NCI-H345 (cell line): ENCODE results near the gene RAB3A.
"Not testable (repeated sequence)": the region's sequence is repeated elsewhere in the genome, so short reads cannot be mapped to it uniquely, and the experiment has no call there.

Source experiments
- DNase-seq: peaks from one replicate; lab custom pipeline; 2025; lab: John Stamatoyannopoulos, UW

The RAB3A gene

DNA sequence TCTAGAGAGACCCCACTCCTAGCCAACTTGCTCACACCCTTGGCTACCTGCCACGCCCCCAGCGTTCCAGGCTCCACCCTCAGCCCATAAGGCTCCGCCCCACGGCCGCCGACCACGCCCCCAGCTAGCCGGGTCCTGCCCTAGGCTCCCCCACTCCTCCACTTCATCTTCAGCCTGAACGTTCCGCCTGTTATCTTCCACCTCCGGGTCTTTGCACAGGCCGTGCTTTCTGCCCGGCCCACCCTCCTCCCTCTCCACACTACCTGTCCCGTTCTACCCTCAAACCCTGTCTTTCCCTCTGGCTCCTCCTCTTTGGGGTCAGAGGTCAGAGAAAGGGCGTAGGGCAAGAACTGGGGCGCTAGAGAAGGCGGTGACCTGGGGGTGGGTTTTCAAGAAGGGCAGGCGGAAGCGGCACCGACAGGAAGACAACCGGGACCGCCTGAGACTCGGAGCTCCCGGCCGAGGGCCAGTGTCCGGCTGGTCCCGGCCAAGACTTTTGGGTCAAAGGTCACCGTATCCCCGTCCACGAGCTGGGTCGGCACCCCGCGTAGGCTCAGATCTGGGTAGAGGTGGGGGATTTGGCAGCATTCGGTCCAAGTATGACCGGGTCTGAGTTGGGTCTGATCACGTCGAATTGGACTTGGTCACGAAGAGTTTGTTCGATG lies 20.1 kb upstream of the RAB3A start:
- peak; percentile 8 for DNase-seq

DNA sequence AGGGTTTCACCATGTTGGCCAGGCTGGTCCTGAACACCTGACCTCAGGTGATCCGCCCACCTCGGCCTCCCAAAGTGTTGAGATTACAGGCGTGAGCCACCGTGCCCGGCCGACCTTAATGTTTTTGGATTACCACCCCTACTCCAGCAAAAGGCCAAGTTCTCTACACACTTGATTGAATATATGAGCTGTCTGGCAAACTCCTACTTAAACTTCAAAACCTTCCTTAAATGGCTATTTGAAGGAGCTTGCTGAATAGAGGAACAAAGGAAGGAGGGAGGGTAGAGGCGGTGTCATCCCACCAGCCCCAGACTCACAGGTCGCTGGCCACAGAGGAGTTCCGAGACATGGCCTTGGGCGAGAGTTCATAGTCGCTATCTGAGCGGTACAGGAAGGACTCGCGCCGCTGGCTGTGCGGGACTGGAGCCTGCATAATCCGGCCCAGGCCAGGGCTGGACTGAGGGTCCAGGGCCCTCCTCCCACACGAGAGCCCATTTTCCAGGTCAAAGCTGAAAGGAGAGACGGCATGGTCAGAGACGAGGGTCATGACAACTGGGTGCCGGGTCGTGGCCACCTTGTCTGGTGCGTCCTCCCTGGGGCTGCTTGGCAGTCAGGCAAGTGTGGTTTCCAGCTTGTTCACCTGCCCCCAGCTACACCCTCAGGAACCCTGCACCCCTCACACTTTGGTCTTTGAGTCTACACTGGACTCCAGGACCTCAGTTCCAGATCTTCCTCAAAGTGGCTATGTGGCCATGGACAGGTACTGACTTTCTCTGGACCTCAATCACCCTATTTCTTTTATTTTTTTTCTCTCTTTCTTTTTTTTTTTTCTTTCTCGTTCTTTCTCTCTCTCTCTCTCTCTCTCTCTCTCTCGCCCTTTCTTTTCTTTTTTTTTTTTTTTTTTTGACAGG lies 18.2 kb upstream of the RAB3A start:
- no peak for DNase-seq

DNA sequence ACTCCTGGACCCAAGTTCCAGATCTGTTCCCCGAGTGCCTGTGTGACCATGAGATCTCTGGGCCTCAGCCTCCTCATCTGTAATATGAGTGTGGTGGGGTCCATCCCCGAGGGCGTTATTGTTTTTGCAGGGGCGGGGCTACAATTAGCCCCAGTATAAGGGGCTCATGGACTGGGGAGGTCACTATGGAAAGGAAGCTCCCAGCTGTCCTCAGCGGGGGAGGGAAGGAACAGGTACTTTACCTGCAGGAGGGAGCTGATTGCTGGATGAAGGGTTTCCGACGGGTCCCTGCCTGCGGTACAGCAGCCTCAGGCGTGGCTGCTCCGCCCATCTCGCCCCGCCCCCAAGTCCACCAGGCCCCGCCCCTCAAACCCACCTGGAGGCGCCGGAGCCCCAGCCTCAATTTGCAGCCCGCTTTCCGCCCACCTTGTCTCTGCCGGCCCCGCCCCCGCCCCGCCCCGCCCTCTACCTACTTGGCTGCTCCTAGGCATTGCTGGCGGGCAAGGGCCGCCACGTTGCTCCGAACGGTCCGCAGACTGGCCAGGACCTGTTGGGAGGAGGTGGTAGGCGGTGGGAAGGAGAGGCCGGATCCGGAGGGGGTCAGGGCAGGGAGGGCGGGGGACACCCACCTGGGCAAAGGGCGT lies 16.9 kb upstream of the RAB3A start:
- peak; percentile 26 for DNase-seq

DNA sequence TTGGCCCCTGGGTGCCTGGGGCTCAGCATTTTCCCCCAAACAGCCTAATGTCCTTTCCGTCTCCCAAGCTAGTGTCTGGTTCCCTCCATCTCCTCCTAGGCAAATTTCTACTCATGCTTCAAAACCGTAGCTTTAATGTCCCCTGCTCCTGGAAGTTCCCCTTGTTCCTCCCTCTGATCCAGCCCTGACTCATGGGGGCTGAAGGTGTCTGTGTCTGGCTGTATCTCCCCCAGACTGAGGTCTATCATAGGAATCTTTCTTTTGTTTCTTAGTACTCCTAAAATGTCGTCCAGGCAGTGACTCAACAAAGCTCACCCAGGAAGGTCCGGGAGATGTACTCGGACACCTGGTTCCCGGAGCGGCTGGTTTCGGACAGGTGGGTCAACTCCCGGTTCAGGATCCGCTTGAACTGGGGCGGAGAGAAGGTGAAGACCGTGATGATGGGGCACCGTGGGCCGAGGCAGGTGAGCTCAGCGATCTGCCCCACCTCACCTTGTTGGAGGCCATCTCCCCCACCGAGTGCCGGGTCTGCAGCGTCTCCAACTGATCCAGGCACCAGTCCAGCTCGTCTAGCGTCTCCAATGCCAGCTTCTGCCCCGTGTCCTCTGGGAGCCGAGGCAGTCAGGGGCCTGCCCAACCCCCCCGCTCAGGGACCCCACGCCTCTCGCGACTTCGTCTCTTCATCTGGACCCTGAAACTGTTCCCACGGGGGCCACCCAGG lies 16.2 kb upstream of the RAB3A start:
- no peak for DNase-seq

DNA sequence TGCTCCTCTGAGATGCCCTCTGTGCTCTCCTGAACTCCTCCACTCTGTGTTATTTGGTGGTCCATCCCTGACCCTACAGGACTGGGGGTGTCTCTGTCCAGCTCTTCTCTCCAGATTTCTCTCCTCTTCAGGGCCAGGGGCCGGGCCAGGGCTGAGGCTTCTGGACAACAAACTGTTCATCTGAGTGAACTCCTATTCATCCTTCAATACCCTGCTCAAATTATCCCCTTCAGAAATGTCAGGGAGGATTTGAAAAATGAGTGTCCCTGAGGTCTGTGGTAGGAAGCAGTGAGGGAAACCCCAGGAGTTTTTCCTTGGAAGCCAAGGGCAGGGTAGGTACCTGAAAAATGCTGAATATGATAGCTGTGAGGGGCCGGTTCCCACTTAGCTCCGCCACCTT lies 14.8 kb upstream of the RAB3A start:
- no peak for DNase-seq

DNA sequence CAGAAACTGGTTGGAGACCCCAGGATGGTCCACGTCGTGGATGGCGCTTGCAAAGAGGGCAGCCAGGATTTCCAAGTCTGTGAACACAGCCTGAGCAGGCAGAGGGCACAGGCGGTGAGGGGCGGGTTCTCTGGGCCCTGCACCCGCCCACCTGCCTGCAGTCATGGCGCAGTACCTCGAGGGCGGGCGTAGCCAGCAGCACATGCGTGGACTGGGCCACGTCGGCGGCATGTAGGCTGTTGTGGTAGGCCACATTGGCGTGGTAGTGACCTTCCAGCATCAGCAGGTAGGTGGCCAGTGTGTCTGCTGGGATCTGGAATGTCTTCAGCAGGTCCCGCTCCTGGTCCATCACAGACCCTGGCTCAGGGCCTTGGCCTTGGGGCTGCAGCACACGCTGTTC lies 14.3 kb upstream of the RAB3A start:
- DNase-seq = no peak

DNA sequence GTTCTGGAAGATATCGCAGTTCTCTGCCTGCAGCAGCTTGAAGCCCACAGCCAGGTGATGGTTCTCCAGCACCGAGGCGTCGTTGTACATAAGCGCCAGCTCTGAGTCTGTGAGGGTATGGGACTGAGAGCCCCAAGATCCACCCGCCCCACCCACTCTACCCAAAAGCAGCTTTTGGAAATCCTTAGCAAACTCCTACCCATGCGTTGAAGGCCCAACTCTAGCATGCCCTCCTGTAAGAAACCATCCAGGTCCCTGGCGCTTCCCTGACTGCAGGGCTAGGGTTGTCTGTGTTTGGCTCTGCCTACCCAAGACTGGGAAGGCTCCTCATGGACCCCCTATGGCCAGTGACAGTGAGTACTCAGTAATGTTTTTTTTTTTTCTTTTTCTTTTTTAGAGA lies 12.9 kb upstream of the RAB3A start:
- DNase-seq = no peak

DNA sequence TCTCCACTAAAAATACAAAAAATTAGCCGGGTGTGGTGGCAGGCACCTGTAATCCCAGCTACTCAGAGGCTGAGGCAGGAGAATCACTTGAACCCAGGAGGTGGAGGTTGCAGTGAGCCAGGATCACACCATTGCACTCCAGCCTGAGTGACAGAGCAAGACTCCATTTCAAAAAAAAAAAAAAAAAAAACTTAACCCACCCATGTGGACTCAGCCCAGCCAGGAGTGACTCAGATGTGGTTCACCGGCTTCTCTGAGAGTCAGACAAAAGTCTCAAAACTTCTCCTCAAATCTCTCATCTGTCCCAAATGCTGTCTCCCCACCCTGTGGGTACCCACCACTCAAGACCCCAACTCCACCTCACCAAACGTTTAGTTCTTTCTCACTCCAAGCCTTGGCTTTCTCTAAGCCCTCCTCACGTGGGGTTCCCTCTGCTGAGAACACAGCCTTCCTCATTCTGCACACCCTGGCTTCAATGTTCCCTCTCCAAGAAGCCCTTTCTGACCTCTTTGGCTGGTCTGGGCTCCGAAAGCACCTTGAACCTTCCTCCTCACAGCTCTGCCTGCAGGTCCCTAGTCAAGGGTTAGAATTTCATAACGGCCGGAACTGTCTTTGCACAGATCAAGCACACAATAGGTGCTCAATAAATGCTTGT lies 11.1 kb upstream of the RAB3A start:
- no peak for DNase-seq

DNA sequence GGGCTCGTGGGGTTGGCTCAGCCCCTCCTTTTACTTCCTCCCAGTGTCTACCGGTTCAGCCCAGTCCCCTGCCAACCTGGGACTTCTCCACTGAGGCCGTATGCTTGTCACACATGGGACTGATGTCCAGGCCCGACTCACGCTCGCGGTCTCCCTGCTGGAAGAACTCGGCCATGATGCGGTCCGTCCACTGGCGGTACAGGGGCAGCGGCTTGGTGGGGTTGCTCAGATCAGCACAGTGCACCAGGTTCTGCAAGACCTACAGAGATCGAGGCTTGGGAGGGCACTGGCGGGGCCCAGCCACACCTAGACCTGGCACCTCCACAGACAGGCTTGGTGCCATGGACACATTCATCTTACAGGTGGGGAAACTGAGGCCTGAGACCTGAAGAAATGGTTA lies 7.8 kb upstream of the RAB3A start:
- no peak for DNase-seq

DNA sequence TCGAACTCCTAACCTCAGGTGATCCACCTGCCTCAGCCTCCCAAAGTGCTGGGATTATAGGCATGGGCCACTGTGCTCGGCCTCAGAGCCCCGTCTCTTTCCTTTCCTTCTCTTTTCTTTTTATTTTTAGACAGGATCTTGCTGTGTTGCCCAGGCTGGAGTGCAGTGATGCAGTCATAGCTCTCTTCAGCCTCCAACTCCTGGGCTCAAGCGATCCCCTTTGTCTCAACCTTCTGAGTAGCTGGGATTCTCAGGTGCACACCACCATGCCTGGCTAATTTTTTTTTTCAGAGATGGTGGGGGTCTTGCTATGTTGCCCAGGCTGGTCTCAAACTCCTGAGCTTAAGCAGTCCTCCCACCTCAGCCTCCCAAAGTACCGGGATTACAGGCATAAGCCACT lies 6.1 kb upstream of the RAB3A start:
- DNase-seq = not testable (repeated sequence)

DNA sequence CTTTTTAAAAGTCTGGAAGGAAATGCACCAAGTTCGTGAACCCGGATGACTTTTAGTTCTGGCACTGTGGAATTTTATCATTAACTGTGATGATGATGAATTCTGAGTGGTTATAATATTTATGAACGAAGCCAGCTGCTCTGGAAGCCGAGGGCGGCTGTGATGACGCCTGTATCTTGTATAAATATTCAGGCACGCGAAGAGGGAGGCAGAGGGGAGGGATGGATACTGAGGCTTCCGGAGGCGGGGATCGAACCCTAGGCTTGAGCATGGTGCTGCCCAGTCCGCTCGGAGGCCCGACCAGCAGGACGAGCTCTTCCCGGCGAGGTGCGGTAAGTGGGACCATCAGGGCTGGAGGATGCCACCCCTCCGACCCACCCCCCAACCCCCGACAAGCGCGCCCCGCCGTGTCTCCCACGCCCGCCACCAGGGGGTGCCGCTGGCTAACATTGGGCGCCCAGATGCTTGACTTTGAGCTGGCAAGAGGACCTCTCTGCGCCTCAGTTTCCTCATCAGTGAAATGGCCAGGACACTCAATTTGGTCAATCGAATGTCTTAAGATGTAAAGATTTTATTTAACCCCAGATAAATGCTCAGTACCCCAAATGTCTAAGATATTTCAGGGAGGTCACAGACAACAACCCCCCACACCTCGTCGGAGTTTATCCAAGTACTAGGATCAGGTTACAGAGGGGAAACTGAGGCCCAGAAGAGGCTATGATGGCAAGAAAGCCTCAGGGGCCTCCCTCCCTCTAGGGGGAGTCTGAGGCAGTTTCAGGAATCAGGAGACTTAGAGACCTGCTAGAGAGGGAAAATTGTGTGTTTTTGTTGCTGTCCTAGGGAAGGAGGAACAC lies 4.5 kb upstream of the RAB3A start:
- no peak for DNase-seq

DNA sequence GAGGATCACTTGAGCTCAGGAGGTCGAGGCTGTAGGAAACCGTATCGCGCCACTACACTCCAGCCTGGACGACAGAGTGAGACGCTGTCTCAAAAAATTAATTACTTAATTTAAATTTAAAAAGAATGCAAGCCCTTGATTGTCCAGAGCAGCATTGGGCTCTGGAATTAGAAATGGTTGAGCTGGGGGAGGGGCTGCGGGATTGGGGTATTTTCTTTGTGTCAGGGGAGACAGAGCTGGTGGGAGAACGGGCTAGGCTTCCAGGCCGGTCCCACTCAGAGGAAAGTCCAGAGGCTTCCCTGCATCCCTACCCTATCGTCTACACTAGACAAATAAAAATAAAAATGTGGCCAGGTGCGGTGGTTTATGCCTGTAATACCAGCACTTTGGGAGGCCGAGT lies 2.2 kb upstream of the RAB3A start:
- DNase-seq = no peak

DNA sequence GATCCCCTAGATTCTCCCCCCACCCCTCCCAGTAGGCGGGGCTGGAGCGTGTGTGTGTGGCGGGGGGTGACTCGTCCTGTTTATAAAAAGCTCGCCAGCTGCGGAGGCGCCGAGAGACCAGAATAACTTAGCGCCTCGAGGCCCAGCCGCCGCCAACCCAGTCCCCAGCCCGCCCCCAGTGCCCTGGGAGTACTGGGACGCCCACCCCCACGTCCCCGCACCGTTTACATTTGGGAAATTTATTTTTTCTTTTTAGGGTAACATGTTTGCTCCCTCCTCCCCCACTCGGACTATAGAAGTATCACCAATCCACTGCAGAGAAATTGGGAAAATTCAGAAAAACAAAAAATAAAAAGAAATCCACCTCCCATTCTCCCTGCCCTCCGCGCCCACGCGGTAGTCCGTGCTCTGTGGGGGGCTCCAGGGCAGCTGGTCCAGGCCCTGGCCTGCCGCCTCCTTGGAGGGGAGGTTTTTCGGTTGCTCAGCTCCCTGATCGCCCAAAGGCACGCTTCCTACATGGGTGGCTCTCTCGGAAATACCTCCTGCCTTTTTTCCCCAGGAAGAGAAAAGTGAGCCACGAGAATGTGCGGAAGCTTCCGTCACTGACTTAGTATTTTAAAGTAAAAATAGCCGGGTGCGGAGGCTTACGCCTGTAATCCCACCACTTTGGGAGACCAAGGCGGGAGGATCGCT lies 1.5 kb upstream of the RAB3A start:
- peak; percentile 65 for DNase-seq

DNA sequence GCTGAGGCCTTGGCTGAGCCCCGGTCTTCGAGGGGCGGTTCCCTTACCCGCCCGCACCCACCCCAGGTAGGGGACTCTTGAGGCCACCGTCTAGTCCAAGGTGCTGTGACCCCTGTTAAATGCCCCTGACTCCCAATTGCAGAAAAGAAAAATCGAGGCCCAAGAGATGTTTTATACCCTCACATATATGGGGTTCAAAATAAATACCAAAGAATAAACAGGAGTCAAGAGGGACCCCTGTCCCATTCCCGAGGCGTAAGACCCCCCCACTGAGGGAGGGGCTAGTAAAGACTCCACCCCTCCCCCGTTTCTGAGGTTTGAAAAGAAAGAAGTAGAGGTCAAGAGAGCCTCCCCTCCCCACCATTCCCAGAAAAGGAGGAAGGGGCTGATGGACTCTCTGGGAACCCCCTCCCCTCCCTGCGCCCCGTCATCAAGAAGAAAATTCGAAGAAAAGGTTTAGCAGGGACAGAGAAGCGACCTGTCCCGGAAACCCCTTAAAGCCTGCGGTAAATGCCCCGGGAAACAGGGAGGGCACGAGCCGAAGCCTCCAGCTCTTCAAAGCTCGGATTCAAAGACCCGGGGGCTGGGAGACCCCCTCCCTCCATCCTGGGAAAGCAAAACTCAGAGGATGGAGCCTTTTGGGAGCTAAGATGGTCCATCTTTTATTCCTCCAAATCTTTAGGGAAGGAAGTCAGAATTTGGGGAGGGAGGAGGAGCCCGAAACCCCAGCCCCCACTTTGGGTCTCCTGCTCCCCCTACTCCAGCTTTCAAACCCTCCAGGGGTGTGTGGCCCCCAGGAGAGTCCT lies 755 bp upstream of the RAB3A start:
- peak; percentile 85 for DNase-seq

DNA sequence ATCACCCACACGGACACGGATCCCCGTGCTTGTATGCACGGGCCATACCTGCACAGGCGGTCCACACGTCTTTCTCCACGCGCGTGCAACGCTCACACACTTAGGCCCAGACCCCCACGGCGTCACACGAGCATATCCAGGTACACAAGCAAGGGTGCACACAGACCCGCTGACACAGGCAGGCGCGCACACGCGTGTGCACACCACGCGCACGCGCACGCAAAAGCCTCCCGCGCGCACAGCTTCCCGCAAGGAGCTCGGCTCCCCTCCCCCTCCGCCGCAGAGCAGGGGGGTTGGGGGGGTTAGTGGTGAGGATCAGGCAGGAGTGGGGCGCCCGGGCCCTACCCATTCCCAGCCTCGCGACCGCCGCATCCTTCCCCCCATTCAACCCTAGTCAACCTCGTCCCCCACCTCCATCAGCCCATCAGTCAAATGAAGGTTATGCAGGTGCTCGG lies 407 bp downstream of the RAB3A start:
- DNase-seq = peak; percentile 42

DNA sequence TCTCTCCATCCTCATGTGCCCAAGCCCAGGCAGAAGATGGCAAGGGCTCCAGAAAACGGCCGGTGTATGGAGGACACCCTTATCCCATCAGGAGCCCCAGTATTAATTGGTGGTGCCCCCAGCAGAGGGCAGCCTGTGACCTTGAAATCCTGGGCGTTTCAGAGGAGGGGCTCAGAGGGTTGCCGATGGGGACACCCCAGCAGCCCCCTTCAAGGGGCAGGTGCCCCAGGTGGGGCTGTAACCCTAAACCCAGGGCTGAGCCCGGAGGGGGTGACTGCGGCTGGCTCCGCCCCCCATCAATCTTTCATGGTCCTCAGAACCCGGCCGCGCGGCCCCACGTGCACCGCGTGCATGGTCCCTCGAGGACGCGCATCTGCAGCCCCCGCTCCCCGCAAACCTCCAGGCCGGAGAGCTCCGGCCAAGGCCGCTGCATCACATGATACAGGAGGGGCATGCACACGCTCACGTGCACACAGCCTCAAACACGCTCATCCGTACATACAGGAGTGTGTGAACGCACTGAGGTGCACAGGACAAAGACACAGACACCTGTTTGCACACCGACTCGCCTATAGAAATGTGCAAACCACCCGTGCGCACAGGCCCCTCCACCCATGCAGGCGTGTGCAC lies 949 bp downstream of the RAB3A start:
- DNase-seq = no peak

DNA sequence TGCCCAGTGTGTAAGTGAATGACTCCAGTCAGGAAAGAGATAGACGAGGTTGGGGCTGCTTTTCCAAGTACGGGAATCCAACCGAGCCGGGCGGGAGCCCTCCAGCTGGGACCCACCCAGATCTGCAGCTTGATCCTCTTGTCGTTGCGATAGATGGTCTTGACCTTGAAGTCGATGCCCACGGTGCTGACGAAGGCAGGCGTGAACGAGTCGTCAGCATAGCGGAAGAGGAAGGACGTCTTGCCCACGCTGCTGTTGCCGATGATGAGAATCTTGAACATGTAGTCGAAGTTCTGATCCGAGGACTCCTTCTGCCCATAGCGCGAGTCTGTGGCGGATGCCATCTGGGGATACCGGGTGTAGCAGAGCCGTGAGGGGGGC lies 1.5 kb downstream of the RAB3A start:
- DNase-seq = no peak

DNA sequence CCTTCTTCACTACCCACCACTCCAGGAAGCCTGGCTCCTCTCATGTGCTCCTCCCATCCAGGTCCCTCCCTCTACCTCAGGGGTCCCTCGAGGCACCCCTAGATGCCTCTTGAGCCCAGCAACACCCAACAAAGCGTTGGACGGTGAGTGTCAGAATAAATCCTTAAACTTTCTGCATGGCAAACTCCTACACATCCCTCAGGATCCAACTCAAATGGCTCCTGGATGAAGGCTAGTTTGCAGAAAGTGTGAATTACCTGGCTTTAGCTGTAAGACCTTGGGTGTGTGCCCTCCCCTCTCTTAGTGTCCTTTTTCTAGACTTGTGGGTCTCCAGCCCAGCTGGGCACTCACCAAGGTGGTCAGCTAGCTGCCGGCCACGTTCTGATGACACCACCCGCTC lies 5.5 kb downstream of the RAB3A start:
- no peak for DNase-seq

DNA sequence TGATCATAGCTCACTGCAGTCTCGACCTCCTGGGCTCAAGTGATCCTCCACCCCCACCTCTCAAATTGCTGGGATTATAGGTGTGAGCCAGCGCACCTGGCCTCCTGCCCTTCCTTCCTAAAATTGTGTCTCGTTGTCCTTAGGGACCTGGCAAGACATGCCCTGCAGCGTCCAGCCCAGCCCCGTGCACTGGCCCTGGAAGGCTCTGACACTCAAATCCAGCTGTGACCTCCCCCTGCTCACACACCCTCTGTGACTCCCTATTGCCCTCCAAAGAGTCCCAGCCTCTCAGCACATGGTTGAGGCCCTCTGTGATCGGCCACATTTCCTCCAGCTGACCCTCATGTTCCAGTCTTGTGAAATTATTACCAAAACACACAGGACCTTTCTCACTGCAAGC lies 5.9 kb downstream of the RAB3A start:
- DNase-seq = no peak
